Loucy (cell line): ENCODE results near the gene MPO.

Source experiments
- H2AFZ ChIP-seq: fragments of 200-600 bp; sonication (generic); 2 replicates; pipeline ENCODE4 v1.6.0; 2016; ENCODE audit warnings: antibody characterized with exemption, mild to moderate bottlenecking, low read length, moderate library complexity
- H3F3A ChIP-seq: fragments of 200-600 bp; 2 replicates; pipeline ENCODE4 v1.6.0; 2016; ENCODE audit warnings: antibody characterized with exemption, low read depth, mild to moderate bottlenecking
- H3K27me3 ChIP-seq: fragments of 200-600 bp; sonication (generic); 2 replicates; pipeline ENCODE4 v1.6.1; 2014; ENCODE audit warnings: low read length, mild to moderate bottlenecking; ENCODE audit not compliant: insufficient read depth, poor library complexity, severe bottlenecking
- H3K36me3 ChIP-seq: fragments of 200-600 bp; sonication (generic); 2 replicates; pipeline ENCODE4 v1.6.1; 2016; ENCODE audit warnings: low read length; ENCODE audit not compliant: insufficient read depth
- H3K4me1 ChIP-seq: fragments of 200-600 bp; sonication (generic); 2 replicates; pipeline ENCODE4 v1.5.1; 2014; ENCODE audit warnings: low read length, mild to moderate bottlenecking; ENCODE audit not compliant: insufficient read depth, poor library complexity, severe bottlenecking
- H3K4me2 ChIP-seq: fragments of 200-600 bp; sonication (generic); 2 replicates; pipeline ENCODE4 v1.6.0; 2014; ENCODE audit warnings: antibody characterized with exemption, low read length, low read depth, mild to moderate bottlenecking; ENCODE audit not compliant: poor library complexity, severe bottlenecking
- H3K4me3 ChIP-seq: fragments of 200-600 bp; sonication (generic); 2 replicates; pipeline ENCODE4 v1.5.1; 2014; ENCODE audit warnings: low read length, mild to moderate bottlenecking, mixed read lengths; ENCODE audit not compliant: poor library complexity, severe bottlenecking
- H3K79me2 ChIP-seq: fragments of 200-600 bp; sonication (generic); 2 replicates; pipeline ENCODE4 v1.6.1; 2014; ENCODE audit warnings: low read length; ENCODE audit not compliant: insufficient read depth
- H3K9ac ChIP-seq: fragments of 200-600 bp; sonication (generic); 2 replicates; pipeline ENCODE4 v1.6.0; 2014; ENCODE audit warnings: mild to moderate bottlenecking, low read depth, low read length, moderate library complexity; ENCODE audit not compliant: poor library complexity, severe bottlenecking
- H3K9me2 ChIP-seq: fragments of 200-600 bp; sonication (generic); replicated peaks from 2 replicates; pipeline ENCODE4 v1.6.1; 2016; ENCODE audit warnings: low read depth, low read length, mixed read lengths
- H3K9me3 ChIP-seq: fragments of 200-600 bp; sonication (generic); 2 replicates; pipeline ENCODE4 v1.6.1; 2014; ENCODE audit warnings: mild to moderate bottlenecking, antibody characterized with exemption, low read length, low read depth; ENCODE audit not compliant: insufficient read depth
- H4K20me1 ChIP-seq: fragments of 200-600 bp; sonication (generic); 2 replicates; pipeline ENCODE4 v1.6.0; 2014; ENCODE audit warnings: antibody characterized with exemption, low read length, mild to moderate bottlenecking; ENCODE audit not compliant: insufficient read depth, poor library complexity, severe bottlenecking
- EZH2phosphoT487 ChIP-seq: fragments of 200-600 bp; IDR thresholded peaks from 2 replicates; pipeline ENCODE4 v1.6.1; 2018; ENCODE audit warnings: antibody characterized with exemption, mild to moderate bottlenecking, moderate library complexity, borderline replicate concordance
- TF ChIP-seq, protein P1 (sequence below): fragments of 200-600 bp; sonication (generic); conservative IDR thresholded peaks from 2 replicates; pipeline ENCODE4 v1.5.1; 2014; ENCODE audit warnings: mild to moderate bottlenecking, antibody characterized with exemption, low read length

The MPO gene

DNA sequence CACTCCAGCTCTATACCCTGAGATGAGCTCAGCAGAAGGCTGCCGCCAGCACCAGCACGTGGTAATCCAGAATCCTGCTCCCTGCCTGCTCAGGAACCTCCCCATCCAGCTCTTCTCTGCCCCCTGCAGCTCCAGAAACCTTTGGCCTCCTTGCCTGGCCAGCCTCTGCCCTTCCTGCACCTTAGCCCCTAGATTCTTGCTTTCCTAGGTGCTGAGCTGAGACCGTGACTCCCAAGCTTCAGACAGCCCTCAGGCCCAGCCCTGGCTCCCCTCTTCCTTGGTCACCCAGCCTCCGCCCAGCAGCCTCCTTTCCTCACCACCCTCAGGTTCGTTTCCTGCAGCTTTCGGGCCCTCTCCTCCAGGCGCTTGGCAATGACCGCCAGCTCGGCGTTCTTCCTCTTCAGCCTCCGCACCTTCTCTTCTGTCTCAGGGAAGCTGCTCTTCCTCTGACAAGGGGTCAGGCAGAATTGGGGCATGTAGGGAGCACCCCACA lies 45.3 kb upstream of the MPO start:
- H3K4me2 ChIP-seq: peak overlapping the region; percentile 90
- no peaks in the 10 kb centered on the region for H3K9me3 ChIP-seq
- H3K79me2 ChIP-seq: peaks cover 72% of the 10 kb centered on the region
- no peak overlapping the region for H2AFZ ChIP-seq
- H3K9ac ChIP-seq: no peak overlapping the region
- H3F3A ChIP-seq: peaks cover 15% of the 10 kb centered on the region; the same call in 1 of the 2 replicates
- H3K4me1 ChIP-seq: peaks cover 28% of the 10 kb centered on the region
- no peak overlapping the region for H3K4me3 ChIP-seq
- no peaks in the 10 kb centered on the region for H3K9me2 ChIP-seq
- peaks cover 12% of the 10 kb centered on the region for H3K27me3 ChIP-seq
- H4K20me1 ChIP-seq: peaks cover 83% of the 10 kb centered on the region
- TF ChIP-seq, protein P1, sequence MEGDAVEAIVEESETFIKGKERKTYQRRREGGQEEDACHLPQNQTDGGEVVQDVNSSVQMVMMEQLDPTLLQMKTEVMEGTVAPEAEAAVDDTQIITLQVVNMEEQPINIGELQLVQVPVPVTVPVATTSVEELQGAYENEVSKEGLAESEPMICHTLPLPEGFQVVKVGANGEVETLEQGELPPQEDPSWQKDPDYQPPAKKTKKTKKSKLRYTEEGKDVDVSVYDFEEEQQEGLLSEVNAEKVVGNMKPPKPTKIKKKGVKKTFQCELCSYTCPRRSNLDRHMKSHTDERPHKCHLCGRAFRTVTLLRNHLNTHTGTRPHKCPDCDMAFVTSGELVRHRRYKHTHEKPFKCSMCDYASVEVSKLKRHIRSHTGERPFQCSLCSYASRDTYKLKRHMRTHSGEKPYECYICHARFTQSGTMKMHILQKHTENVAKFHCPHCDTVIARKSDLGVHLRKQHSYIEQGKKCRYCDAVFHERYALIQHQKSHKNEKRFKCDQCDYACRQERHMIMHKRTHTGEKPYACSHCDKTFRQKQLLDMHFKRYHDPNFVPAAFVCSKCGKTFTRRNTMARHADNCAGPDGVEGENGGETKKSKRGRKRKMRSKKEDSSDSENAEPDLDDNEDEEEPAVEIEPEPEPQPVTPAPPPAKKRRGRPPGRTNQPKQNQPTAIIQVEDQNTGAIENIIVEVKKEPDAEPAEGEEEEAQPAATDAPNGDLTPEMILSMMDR: no peak
- TF ChIP-seq EZH2phosphoT487: no peak
- peaks cover 51% of the 10 kb centered on the region for H3K36me3 ChIP-seq

- Histone ChIP-seq H3K27me3 (peaks cover 4% of the 10 kb centered on the region), H3K79me2 (peaks cover 65% of the 10 kb centered on the region), H3K4me1 (peaks cover 28% of the 10 kb centered on the region), H4K20me1 (peaks cover 76% of the 10 kb centered on the region), H3K9me3 (no peaks in the 10 kb centered on the region), H3K9me2 (no peaks in the 10 kb centered on the region), H3K9ac (no peak overlapping the region), H3K4me2 (no peak overlapping the region), H3K4me3 (no peak overlapping the region), H2AFZ (no peak overlapping the region), H3K36me3 (peaks cover 51% of the 10 kb centered on the region), H3F3A (peaks cover 13% of the 10 kb centered on the region; the same call in 1 of the 2 replicates)
- TF ChIP-seq, protein P1: no peak
- no peak for TF ChIP-seq EZH2phosphoT487
Measured at GRCh38 chr17:58325289-58325726, 44.6 kb upstream of the MPO start.

DNA sequence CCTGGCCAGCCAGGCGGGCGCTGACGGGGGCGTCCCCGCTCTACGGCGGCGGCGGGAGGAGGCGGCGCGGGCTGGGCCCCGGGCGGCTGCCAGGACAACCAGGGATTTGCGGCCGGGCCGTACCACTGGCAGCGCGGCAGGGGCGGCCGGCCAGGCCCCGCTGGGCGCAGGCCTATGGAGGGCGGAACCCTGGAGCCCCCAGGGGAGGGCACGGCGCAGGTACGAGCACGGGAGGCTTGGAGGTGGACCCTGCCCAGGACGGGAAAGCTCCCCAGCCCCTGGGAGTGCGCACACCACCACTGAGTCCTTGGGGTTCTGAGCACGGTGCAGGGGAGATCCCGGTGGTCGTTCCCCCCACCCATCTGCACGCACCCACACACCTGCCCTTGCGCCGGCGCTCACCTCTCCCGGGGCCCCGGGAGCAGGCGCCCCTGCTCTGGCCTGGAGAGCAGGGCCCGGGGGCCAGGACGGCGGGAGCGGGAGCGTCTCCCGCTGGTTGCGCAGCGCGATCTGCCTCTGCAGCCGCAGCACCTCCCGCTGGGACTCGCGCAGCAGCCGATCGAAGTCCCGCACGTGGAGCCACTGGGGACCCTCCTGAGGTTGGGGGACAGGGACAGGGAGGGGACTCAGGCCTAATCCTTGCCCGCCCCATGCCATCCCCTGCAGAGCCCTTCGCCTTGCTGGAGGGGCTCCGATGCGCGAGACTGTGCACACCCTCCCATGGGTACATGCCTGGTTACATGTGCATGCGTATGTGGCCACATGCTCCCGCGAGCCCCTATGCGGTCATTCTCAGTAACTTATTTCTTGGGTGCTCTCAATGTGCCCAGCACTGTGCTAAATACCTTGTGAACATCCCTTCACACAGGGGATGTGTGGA lies 43.9 kb upstream of the MPO start:
- no peaks in the 10 kb centered on the region for H3K9me3 ChIP-seq
- no peak overlapping the region for H2AFZ ChIP-seq
- H3K9me2 ChIP-seq: no peaks in the 10 kb centered on the region
- H3K27me3 ChIP-seq: no peaks in the 10 kb centered on the region
- no peak overlapping the region for H3K4me2 ChIP-seq
- H3F3A ChIP-seq: peaks cover 8% of the 10 kb centered on the region; the same call in 1 of the 2 replicates
- H3K9ac ChIP-seq: no peak overlapping the region
- peaks cover 51% of the 10 kb centered on the region for H3K36me3 ChIP-seq
- no peak overlapping the region for H3K4me3 ChIP-seq
- peaks cover 22% of the 10 kb centered on the region for H3K4me1 ChIP-seq
- TF ChIP-seq EZH2phosphoT487: no peak
- TF ChIP-seq, protein P1: no peak
- peaks cover 69% of the 10 kb centered on the region for H4K20me1 ChIP-seq
- H3K79me2 ChIP-seq: peaks cover 61% of the 10 kb centered on the region
